ENCODE results near the gene ARHGEF12. TPM values are rescaled to one million over a fixed set of nuclear protein-coding genes. Genes with fewer than 3 reads are reported as not detected.

Gene ARHGEF12
- total RNA-seq, 4 donors from 2014 or later, result 75.9 to 116 (median 94.3) TPM

GRCh38 chr11:120462825-120463224, 126.6 kb downstream of the ARHGEF12 start:
- in situ Hi-C loops (cut with MboI; ENCODE audit: low pct_ligation_motif_present in 1 of 4, low pct_unique_long_range_greater_than_20kb in 1 of 4, low sequenced_read_pairs in 3 of 4) (no loop called here), intact Hi-C loops (cut with DNase I; ENCODE audit: low total_unique reads) (no loop called here)
- no peaks in the 10 kb centered on the region for H3K4me1 ChIP-seq
- no peaks in the 10 kb centered on the region for H3K9me3 ChIP-seq
- 97 to 100% methylated on average over 1 to 2 of the region's 2 CpGs for WGBS, 2 donors (ENCODE audit: low coverage in 1 of 2)
- DNase-seq, result no peak
- no peaks in the 10 kb centered on the region for H3K27me3 ChIP-seq
- H3K4me3 ChIP-seq, result no peak overlapping the region
- no peak for TF ChIP-seq POLR2A (IDR thresholded peaks at IDR 0.05)
- no peak for TF ChIP-seq POLR2AphosphoS5 (IDR thresholded peaks at IDR 0.05)
- H3K36me3 ChIP-seq, result peaks cover 0 to 81% (median 32%) of the 10 kb centered on the region in 4 donors
- H3K27ac ChIP-seq, result no peak overlapping the region

DNA sequence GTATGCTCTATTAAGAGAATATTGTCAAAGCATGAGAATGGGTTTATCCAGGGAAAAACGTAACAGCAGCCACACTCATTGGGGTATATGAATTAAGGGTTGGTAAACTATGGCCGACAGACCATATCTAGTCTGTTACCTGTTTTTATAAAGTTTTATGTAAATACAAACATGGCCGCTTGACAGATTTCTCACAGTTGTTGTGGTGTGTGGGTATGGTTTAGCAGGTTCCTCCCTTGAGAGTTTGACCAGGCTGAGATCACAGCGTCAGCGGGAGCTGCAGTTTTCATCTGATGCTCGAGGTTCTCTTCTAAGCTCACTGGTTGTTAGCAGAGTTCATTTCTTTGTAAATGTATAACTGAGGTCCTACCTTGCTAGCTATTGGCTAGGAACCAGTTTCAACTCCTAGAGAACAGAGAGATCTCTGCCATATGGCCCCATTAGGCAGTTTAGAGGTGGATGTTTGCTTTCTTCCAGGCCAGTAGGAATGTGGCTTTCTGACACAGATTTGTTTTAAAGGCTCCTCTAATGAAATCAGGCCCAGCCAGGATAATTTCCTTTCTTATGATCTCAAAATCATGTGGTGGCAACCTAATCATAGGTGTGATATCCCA, 129.8 kb downstream of the ARHGEF12 start:
- H3K4me3 ChIP-seq, result no peak overlapping the region
- peaks cover 0 to 76% (median 35%) of the 10 kb centered on the region in 4 donors for H3K36me3 ChIP-seq
- intact Hi-C loops (cut with DNase I; ENCODE audit: low total_unique reads), result no loop called here
- in situ Hi-C loops (cut with MboI; ENCODE audit: low pct_ligation_motif_present in 1 of 4, low pct_unique_long_range_greater_than_20kb in 1 of 4, low sequenced_read_pairs in 3 of 4), result no loop called here
- WGBS, 2 donors (ENCODE audit: low coverage in 1 of 2), result 88 to 95% methylated on average over 2 to 6 of the region's 6 CpGs
- no peaks in the 10 kb centered on the region for H3K9me3 ChIP-seq
- no peaks in the 10 kb centered on the region for H3K27me3 ChIP-seq
- no peak for DNase-seq
- no peak for TF ChIP-seq EP300 (IDR thresholded peaks at IDR 0.05; ENCODE audit: low read depth)
- no peak for TF ChIP-seq POLR2A (IDR thresholded peaks at IDR 0.05)
- TF ChIP-seq, protein P1, sequence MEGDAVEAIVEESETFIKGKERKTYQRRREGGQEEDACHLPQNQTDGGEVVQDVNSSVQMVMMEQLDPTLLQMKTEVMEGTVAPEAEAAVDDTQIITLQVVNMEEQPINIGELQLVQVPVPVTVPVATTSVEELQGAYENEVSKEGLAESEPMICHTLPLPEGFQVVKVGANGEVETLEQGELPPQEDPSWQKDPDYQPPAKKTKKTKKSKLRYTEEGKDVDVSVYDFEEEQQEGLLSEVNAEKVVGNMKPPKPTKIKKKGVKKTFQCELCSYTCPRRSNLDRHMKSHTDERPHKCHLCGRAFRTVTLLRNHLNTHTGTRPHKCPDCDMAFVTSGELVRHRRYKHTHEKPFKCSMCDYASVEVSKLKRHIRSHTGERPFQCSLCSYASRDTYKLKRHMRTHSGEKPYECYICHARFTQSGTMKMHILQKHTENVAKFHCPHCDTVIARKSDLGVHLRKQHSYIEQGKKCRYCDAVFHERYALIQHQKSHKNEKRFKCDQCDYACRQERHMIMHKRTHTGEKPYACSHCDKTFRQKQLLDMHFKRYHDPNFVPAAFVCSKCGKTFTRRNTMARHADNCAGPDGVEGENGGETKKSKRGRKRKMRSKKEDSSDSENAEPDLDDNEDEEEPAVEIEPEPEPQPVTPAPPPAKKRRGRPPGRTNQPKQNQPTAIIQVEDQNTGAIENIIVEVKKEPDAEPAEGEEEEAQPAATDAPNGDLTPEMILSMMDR (IDR thresholded peaks at IDR 0.05), result no peak
- no peak for TF ChIP-seq POLR2AphosphoS5 (IDR thresholded peaks at IDR 0.05)
- no peak overlapping the region for H3K27ac ChIP-seq
- no peaks in the 10 kb centered on the region for H3K4me1 ChIP-seq

DNA sequence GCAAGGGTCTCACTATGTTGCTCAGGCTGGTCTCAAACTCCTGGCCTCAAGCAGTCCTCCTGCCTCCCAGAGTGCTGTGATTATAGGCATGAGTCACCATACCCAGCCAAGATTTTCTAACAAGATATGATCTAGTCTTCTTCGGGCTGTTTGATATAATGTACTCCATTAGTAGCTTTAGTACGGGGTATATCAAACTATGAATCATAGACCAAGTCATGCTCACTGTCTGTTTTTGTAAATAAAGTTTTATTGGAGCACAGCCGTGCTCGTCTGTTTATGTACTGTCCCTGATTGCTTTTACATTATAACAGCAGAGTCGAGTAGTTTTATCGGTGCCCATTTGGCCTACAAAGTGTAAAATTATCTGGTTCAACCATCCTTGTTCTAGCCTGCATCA, 131.4 kb downstream of the ARHGEF12 start:
- Histone ChIP-seq H3K36me3 (peaks cover 0 to 64% (median 28%) of the 10 kb centered on the region in 4 donors), H3K4me3 (no peak overlapping the region), H3K27me3 (no peaks in the 10 kb centered on the region), H3K9me3 (no peaks in the 10 kb centered on the region), H3K4me1 (no peaks in the 10 kb centered on the region), H3K27ac (no peak overlapping the region)
- no peak for DNase-seq
- intact Hi-C loops (cut with DNase I; ENCODE audit: low total_unique reads), result no loop called here
- TF ChIP-seq POLR2A (IDR thresholded peaks at IDR 0.05) (no peak), EP300 (IDR thresholded peaks at IDR 0.05; ENCODE audit: low read depth) (no peak), POLR2AphosphoS5 (IDR thresholded peaks at IDR 0.05) (no peak)
- TF ChIP-seq, protein P1 (IDR thresholded peaks at IDR 0.05), result no peak
- 86 to 91% methylated on average over 6 of the region's 6 CpGs for WGBS, 2 donors (ENCODE audit: low coverage in 1 of 2)
- in situ Hi-C loops (cut with MboI; ENCODE audit: low pct_ligation_motif_present in 1 of 4, low pct_unique_long_range_greater_than_20kb in 1 of 4, low sequenced_read_pairs in 3 of 4), result no loop called here

GRCh38 chr11:120471131-120471530, 134.9 kb downstream of the ARHGEF12 start:
- Histone ChIP-seq H3K4me1 (no peaks in the 10 kb centered on the region), H3K27ac (no peak overlapping the region), H3K4me3 (no peak overlapping the region), H3K9me3 (no peaks in the 10 kb centered on the region), H3K36me3 (peaks cover 0 to 61% (median 26%) of the 10 kb centered on the region in 4 donors), H3K27me3 (no peaks in the 10 kb centered on the region)
- 88 to 100% methylated on average over 1 of the region's 1 CpG for WGBS, 2 donors (ENCODE audit: low coverage in 1 of 2)
- no peak for DNase-seq
- in situ Hi-C loops (cut with MboI; ENCODE audit: low pct_ligation_motif_present in 1 of 4, low pct_unique_long_range_greater_than_20kb in 1 of 4, low sequenced_read_pairs in 3 of 4) (no loop called here), intact Hi-C loops (cut with DNase I; ENCODE audit: low total_unique reads) (loop anchor here (5.0 kb wide), 1 partner anchor 239 kb away; no protein-coding TSS in a partner anchor)
- no peak for TF ChIP-seq POLR2A (IDR thresholded peaks at IDR 0.05)
- no peak for TF ChIP-seq POLR2AphosphoS5 (IDR thresholded peaks at IDR 0.05)

DNA sequence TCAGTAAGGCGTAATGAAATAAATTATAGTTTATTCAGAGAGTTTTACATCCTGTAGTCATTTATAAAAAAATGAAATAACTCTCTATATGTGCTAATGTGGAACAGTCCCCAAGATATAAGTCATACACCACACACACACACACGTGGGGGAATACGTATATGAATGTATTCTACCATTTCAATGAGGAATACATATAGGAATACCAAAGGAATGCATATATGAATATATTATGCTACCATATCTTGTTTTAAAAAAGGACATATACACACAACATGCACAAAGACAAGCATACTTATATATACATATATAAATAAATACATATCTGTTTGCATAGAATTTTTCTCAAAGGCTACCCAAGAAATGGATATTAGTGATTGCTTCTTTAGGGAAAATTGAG, 135.8 kb downstream of the ARHGEF12 start:
- intact Hi-C loops (cut with DNase I; ENCODE audit: low total_unique reads), result loop anchor here (5.0 kb wide), 1 partner anchor 240 kb away; no protein-coding TSS in a partner anchor

More for the DNA sequence above, 135.8 kb downstream of the ARHGEF12 start:
- Histone ChIP-seq H3K27ac (no peak overlapping the region), H3K27me3 (no peaks in the 10 kb centered on the region), H3K9me3 (no peaks in the 10 kb centered on the region), H3K4me1 (no peaks in the 10 kb centered on the region), H3K36me3 (peaks cover 0 to 59% (median 26%) of the 10 kb centered on the region in 4 donors), H3K4me3 (no peak overlapping the region)
- in situ Hi-C loops (cut with MboI; ENCODE audit: low pct_ligation_motif_present in 1 of 4, low pct_unique_long_range_greater_than_20kb in 1 of 4, low sequenced_read_pairs in 3 of 4), result no loop called here
- TF ChIP-seq EP300 (IDR thresholded peaks at IDR 0.05; ENCODE audit: low read depth) (no peak), POLR2A (IDR thresholded peaks at IDR 0.05) (no peak), POLR2AphosphoS5 (IDR thresholded peaks at IDR 0.05) (no peak)
- TF ChIP-seq, protein P1 (IDR thresholded peaks at IDR 0.05), result no peak
- no peak for DNase-seq
- WGBS, 2 donors (ENCODE audit: low coverage in 1 of 2), result 91 to 96% methylated on average over 3 of the region's 3 CpGs

Data from transverse colon (tissue), 4 donors.